Natural killer cell treated with Interleukin-12 subunit alpha and Interleukin-12 subunit beta and Interleukin-15 and Interleukin-18, amount 100 ng/mL, for 72 hours (primary cell): ENCODE data around the gene CHST3. TPM values are rescaled to one million over a fixed set of nuclear protein-coding genes. Genes with fewer than 3 reads are reported as not detected.
A peak's percentile ranks its signal among the peaks of the same experiment; 100 is the strongest.

Experiments
- ATAC-seq, 2 donors: fragments of 150-1000 bp; cut with Tn5 transposase in 1 of 2; sonication (Bioruptor Pico), chemical (Tn5 transposase) in 1 of 2; 2 replicates each; pipeline ENCODE4 v1.10.0; 2021
- DNase-seq: peaks from one replicate; pipeline ENCODE4 v3.0.0; 2022; ENCODE audit warnings: low spot score
- H3K27ac Mint-ChIP-seq, 2 donors: 1 replicate in 1 of 2; 2 replicates in 1 of 2; pipeline ENCODE4 v1.8.0; 2022; ENCODE audit warnings: mixed read lengths in 2 of 2, mild to moderate bottlenecking in 1 of 2, moderate library complexity in 1 of 2
- H3K27me3 Mint-ChIP-seq, 2 donors: 1 replicate in 1 of 2; 2 replicates in 1 of 2; pipeline ENCODE4 v1.8.0; 2022; ENCODE audit warnings: mixed read lengths in 2 of 2
- H3K36me3 Mint-ChIP-seq: one replicate; pipeline ENCODE4 v1.8.0; 2022; ENCODE audit warnings: mixed read lengths
- H3K4me1 Mint-ChIP-seq, 2 donors: 1 replicate in 1 of 2; 2 replicates in 1 of 2; pipeline ENCODE4 v1.8.0; 2022; ENCODE audit warnings: low read depth in 2 of 2, mixed read lengths in 2 of 2, mild to moderate bottlenecking in 1 of 2
- H3K4me3 Mint-ChIP-seq: one replicate; pipeline ENCODE4 v1.8.0; 2022; ENCODE audit warnings: mixed read lengths
- H3K9me3 Mint-ChIP-seq: 2 replicates; pipeline ENCODE4 v1.8.0; 2022; ENCODE audit warnings: mixed read lengths
- total RNA-seq, 2 donors: library from RNA; stranded (reverse); gene quantifications; one replicate each; pipeline ENCODE4 v1.2.3, GENCODE V29; 2022

CHST3 gene
- total RNA-seq, 2 donors from 2014 or later, result not detected

DNA sequence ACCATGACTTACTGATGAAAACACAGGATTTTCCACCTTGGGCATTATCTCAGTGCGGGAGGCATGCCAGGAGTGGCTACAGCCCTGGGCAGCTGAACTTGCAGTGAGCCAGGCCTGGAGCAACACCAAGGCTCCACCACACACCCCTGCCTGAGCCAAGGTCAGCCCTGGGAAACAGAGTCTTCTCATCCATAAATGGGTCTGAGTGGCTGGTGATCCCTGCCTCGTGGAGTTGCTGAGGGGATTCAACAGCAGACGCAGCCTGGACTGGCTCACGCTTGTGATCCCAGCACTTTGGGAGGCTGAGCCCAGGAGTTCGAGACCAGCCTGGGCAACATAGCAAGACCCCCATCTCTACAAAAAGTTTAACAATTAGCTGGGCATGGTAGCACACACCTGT lies 91.9 kb downstream of the CHST3 start:
- Mint-ChIP-seq H3K4me1 (peaks cover 0 to 3% of the 10 kb centered on the region in 2 donors), H3K4me3 (no peak overlapping the region), H3K27ac (no peak overlapping the region), H3K27me3 (no peaks in the 10 kb centered on the region), H3K36me3 (no peaks in the 10 kb centered on the region), H3K9me3 (no peaks in the 10 kb centered on the region)
- ATAC-seq, result no peak
- no peak for DNase-seq

DNA sequence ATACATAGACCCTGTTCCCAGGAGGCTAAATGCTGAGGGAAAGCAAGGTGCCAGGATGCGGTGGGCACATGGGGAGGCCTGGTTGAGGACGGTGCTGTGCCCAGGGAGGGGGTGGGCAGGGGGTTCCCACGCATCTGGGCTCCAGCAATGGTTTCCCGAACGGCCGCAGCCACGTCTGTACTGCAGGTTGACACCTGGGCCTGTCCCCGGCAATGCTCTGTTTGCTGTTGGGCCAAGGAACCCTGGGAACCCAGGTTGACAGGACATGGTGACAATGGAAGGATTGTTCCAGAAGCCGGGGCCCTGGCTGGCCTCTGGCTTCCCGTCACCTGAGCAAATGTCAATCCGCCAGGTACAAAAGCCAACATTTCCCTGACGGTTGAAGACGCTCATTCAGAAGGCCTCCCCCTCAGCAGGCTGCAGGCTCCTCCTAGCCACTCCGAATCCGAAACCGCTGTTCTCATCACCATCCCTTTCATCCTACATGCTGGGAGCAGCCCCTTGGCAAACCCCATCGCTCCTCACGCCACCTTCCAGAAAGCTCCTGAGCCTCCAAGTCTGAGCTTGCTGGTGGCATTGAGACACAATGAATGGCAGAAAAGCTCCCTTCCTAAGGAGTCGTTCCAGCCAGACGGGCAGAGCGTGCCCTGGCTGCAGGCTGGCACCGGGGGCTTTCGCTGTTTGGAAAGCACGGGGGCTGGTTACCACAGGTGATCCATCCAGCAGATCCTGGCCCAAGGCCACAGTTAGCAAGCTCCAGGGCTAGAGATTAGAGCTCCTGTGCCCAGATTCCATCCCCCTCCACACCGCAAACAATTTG lies 92.9 kb downstream of the CHST3 start:
- Mint-ChIP-seq H3K9me3 (no peaks in the 10 kb centered on the region), H3K4me3 (no peak overlapping the region), H3K27me3 (no peaks in the 10 kb centered on the region), H3K4me1 (peaks cover 0 to 3% of the 10 kb centered on the region in 2 donors), H3K27ac (peak overlapping the region in 1 of 2 donors; percentile 38), H3K36me3 (no peaks in the 10 kb centered on the region)
- ATAC-seq, result no peak
- DNase-seq, result no peak

DNA sequence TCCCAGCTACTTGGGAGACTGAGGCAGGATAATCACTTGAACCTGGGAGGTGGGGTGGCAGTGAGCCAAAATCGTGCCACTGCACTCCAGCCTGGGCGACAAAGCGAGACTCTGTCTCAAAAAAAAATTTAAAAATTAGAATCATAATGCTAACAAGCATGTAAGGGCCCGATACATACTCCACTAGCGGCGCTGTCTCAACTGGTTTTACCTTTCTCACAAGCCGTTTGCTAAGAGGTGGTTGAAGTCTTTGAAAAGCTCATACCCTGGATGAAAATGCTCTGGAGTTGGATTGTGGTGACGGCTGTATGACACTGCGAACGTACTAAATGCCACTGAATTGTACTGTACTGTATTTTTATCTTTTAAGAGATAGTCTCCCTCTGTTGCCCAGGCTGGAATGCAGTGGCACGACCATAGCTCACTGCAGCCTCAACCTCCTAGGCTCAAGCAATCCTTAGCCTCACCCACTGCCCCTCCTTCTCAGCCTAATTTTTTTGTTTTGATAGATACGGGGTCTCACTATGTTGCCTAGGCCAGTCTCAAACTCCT lies 94.2 kb downstream of the CHST3 start:
- H3K4me1 Mint-ChIP-seq, result peaks cover 0 to 3% of the 10 kb centered on the region in 2 donors
- no peaks in the 10 kb centered on the region for H3K9me3 Mint-ChIP-seq
- no peaks in the 10 kb centered on the region for H3K27me3 Mint-ChIP-seq
- DNase-seq, result no peak
- no peaks in the 10 kb centered on the region for H3K36me3 Mint-ChIP-seq
- H3K4me3 Mint-ChIP-seq, result no peak overlapping the region
- peak overlapping the region in 1 of 2 donors; percentile 25 for H3K27ac Mint-ChIP-seq
- no peak for ATAC-seq

DNA sequence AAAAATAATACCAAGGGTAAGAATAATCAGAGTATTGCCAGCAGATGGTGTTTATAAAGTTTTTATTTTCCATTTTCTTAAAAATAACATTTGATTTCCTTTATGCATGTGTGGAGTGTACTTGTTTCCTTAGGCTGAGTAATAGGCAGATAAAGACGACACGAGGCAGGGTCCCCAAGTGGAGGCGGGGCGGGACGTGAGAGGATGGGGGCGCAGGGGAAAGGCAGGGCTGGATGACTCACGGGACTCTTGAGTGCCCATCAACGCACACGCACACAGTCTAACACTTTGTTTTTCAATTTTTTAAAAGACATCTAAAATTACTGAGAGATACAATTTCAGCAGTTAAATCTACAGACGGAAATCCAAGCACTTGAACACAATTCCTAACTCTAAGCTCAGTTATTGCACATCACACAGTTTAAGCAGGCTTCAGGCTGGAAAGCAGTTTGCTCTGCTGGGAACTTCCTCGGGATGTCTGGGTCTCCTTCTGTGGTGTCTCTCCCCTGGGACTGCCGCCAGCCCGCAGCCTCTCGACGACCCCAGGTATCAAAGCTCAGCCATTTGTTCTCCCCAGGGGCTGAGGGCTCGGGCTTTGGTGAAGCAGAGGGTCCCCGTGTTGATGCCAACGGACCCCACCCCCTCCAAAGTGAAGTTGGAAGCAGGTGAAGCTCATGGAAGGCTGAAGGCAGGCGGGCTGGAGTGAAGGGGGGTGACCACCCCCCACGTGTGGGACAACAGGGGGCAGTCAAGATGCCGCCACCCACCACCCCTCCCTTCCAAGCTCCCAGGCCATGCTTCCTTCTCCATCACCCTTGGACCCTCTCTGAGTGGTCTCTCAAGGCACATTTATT lies 95.0 kb downstream of the CHST3 start:
- Mint-ChIP-seq H3K4me3 (no peak overlapping the region), H3K36me3 (no peaks in the 10 kb centered on the region), H3K27me3 (no peaks in the 10 kb centered on the region), H3K4me1 (peaks cover 0 to 3% of the 10 kb centered on the region in 2 donors), H3K9me3 (no peaks in the 10 kb centered on the region), H3K27ac (peak overlapping the region in 1 of 2 donors; percentile 25)
- ATAC-seq (no peak), DNase-seq (no peak)

DNA sequence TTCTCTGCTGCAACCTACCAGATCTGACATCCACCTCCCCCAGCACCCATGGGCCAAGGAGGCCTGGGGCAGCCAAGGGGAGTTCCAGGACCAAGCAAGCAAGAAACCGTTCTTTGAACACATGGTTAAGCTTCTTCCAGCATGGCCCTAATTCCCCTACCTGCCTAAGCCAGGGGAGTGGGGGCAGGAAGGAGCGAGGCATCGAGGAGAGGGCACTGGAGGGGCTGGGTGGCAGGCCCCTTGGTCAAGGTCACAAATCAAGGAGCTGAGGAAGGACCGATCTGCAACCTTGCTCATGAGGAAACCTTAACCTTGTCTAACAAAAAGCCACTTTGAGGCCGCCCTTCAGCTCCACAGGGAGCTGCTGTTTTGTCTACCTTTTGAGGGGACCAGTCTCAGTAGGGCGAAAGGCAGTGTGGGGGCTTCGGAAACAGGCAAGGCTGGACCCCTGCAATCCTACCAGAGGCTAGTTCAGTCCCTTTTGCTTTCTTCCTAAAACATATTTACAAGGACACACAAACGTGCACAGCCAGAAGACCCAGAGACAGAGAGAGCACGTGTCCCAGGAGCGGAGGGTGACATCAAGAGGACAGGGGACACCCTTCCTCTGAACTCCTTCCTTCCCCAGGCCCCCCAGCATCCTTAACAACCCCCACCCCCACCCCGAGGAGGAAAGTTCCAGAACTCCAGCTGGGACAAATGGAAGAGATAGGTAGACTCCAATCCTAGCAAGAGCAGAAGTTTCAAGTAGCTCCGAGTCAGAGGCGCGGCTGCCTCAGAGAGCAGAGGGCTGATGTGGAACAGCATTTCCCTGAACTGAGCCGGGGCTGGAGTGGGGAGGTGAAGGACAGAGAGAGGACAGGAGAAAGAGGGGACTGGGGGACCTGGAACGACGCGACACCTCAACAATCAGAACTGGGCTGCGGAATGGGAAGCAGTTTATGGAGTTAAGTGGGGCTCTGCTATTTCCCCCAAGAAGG lies 95.9 kb downstream of the CHST3 start:
- Mint-ChIP-seq H3K27me3 (no peaks in the 10 kb centered on the region), H3K27ac (peak overlapping the region in 1 of 2 donors; percentile 47), H3K4me3 (no peak overlapping the region), H3K36me3 (no peaks in the 10 kb centered on the region), H3K4me1 (no peaks in the 10 kb centered on the region), H3K9me3 (no peaks in the 10 kb centered on the region)
- ATAC-seq (no peak), DNase-seq (no peak)

DNA sequence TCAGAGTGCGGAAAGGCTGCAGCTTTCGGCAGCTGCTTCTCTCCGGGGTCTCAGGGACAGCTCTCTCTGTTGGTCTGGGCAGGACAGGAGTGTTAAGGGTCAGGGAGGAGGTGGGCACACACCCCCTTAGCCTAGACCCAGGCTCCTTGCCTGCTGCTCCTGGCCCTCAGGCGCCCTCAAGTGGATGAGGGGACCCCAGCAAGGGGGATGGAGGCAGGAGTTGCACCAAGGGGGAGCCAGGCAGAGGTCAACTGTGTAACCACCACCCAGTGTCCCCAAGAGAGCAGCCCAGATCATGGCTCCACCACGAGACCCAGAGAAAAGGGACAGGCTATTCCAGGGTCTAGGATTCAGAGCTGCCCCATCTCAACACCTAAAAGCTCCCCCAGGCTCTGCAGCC lies 97.3 kb downstream of the CHST3 start:
- DNase-seq, result no peak
- H3K9me3 Mint-ChIP-seq, result no peaks in the 10 kb centered on the region
- H3K27me3 Mint-ChIP-seq, result no peaks in the 10 kb centered on the region
- no peak overlapping the region for H3K4me3 Mint-ChIP-seq
- H3K4me1 Mint-ChIP-seq, result no peaks in the 10 kb centered on the region
- H3K36me3 Mint-ChIP-seq, result no peaks in the 10 kb centered on the region
- H3K27ac Mint-ChIP-seq, result no peak overlapping the region
- ATAC-seq, result no peak

DNA sequence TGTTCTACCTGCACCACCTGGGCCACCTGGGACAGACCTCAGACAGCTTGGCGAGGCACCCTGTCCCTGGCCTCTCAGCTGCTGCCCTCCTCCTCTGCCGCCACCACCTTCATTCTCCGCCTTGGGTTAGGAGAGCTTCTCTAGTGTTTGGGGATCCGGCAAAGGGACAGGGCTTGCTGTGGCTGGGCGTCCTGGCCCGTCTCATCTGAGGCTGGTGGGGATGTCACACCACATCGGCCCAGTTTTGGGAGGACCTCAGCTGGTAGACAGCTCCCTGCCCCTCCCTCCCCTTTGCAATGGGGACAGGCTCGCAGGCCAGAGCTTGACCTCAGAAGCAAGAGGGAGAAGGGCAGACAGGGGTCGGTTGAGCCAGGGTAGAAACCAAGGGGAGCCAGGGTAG lies 97.7 kb downstream of the CHST3 start:
- Mint-ChIP-seq H3K9me3 (no peaks in the 10 kb centered on the region), H3K4me1 (no peaks in the 10 kb centered on the region), H3K27ac (no peak overlapping the region), H3K36me3 (no peaks in the 10 kb centered on the region), H3K27me3 (no peaks in the 10 kb centered on the region), H3K4me3 (no peak overlapping the region)
- DNase-seq, result no peak
- no peak for ATAC-seq

DNA sequence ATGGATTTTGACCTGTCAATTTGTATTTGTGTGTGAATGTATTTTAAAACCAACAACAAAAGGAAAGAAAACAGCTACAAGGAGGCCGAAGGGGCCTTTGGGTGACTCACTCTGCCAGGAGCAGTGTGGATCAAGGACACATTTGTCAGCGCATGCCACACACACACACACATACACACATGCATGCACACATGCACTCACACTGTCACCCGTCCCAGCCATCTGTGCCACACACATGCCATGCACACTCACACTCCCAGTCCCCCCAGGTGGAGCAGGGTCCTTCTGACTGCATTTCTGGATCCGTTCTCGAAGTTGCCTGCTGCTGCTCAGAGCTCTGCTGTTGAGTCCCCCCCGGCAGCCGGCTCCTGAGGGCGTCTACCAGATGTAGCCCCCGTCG lies 98.2 kb downstream of the CHST3 start:
- H3K4me3 Mint-ChIP-seq, result no peak overlapping the region
- ATAC-seq (no peak), DNase-seq (no peak)
- no peak overlapping the region for H3K27ac Mint-ChIP-seq
- H3K4me1 Mint-ChIP-seq, result no peaks in the 10 kb centered on the region
- no peaks in the 10 kb centered on the region for H3K27me3 Mint-ChIP-seq
- no peaks in the 10 kb centered on the region for H3K36me3 Mint-ChIP-seq
- H3K9me3 Mint-ChIP-seq, result no peaks in the 10 kb centered on the region

Other genes with a start within 250 kb of the CHST3 start
- gene C10orf105, start 244.6 kb upstream of the CHST3 start, total RNA-seq, result not detected
- gene VSIR, start 190.9 kb upstream of the CHST3 start, total RNA-seq, result 10 to 100 TPM; 18.8 to 19.7 TPM
- gene PSAP, start 113.1 kb upstream of the CHST3 start, total RNA-seq, result 100 to 1,000 TPM; 136 to 207 TPM
- gene SPOCK2, start 124.2 kb downstream of the CHST3 start, total RNA-seq, result 10 to 100 TPM; 24.9 to 25.9 TPM